Neural cell (in vitro differentiated cells): ENCODE measurements around the gene GALNT11.

Experiments used
- MXI1 ChIP-seq: fragments of 450-650 bp; conservative IDR thresholded peaks from 2 replicates; pipeline ENCODE4 v1.6.1; 2014; ENCODE audit warnings: antibody characterized with exemption, mild to moderate bottlenecking; ENCODE audit not compliant: poor library complexity, severe bottlenecking
- RAD21 ChIP-seq: fragments of 450-650 bp; conservative IDR thresholded peaks from 2 replicates; pipeline ENCODE4 v1.6.1; 2014; ENCODE audit warnings: antibody characterized with exemption, mild to moderate bottlenecking, moderate library complexity
- SMC3 ChIP-seq: fragments of 450-650 bp; conservative IDR thresholded peaks from 2 replicates; pipeline ENCODE4 v1.6.1; 2014; ENCODE audit warnings: antibody characterized with exemption, mild to moderate bottlenecking, moderate library complexity; ENCODE audit not compliant: poor library complexity
- TF ChIP-seq, protein P1 (sequence below): IDR thresholded peaks from 2 replicates; pipeline ENCODE4 v1.6.1; 2012; ENCODE audit warnings: borderline replicate concordance
- TF ChIP-seq, protein P2 (sequence below): fragments of 450-650 bp; IDR thresholded peaks from 2 replicates; pipeline ENCODE4 v1.5.1; 2014; ENCODE audit warnings: antibody characterized with exemption, mild to moderate bottlenecking, moderate library complexity; ENCODE audit not compliant: poor library complexity, severe bottlenecking

DNA sequence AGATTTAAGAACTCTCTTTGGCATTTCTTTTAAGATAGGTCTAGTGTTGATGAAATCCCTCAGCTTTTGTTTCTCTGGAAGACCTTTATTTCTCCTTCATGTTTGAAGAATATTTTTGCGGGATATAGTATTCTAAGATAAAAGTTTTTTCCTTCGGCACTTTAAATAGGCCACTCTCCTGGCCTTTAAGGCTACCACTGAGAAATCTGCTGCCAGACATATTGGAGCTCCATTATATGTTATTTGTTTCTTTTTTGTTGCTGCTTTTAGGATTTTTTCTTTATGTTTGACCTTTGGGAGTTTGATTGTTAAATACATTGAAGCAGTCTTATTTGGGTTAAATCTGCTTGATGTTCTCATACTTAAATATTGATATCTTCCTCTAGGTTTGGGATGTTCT is 22.6 kb downstream of the GALNT11 start:
- no peak for TF ChIP-seq MXI1
- no peak for TF ChIP-seq RAD21
- TF ChIP-seq, protein P1, sequence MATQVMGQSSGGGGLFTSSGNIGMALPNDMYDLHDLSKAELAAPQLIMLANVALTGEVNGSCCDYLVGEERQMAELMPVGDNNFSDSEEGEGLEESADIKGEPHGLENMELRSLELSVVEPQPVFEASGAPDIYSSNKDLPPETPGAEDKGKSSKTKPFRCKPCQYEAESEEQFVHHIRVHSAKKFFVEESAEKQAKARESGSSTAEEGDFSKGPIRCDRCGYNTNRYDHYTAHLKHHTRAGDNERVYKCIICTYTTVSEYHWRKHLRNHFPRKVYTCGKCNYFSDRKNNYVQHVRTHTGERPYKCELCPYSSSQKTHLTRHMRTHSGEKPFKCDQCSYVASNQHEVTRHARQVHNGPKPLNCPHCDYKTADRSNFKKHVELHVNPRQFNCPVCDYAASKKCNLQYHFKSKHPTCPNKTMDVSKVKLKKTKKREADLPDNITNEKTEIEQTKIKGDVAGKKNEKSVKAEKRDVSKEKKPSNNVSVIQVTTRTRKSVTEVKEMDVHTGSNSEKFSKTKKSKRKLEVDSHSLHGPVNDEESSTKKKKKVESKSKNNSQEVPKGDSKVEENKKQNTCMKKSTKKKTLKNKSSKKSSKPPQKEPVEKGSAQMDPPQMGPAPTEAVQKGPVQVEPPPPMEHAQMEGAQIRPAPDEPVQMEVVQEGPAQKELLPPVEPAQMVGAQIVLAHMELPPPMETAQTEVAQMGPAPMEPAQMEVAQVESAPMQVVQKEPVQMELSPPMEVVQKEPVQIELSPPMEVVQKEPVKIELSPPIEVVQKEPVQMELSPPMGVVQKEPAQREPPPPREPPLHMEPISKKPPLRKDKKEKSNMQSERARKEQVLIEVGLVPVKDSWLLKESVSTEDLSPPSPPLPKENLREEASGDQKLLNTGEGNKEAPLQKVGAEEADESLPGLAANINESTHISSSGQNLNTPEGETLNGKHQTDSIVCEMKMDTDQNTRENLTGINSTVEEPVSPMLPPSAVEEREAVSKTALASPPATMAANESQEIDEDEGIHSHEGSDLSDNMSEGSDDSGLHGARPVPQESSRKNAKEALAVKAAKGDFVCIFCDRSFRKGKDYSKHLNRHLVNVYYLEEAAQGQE, result no peak
- TF ChIP-seq, protein P2, sequence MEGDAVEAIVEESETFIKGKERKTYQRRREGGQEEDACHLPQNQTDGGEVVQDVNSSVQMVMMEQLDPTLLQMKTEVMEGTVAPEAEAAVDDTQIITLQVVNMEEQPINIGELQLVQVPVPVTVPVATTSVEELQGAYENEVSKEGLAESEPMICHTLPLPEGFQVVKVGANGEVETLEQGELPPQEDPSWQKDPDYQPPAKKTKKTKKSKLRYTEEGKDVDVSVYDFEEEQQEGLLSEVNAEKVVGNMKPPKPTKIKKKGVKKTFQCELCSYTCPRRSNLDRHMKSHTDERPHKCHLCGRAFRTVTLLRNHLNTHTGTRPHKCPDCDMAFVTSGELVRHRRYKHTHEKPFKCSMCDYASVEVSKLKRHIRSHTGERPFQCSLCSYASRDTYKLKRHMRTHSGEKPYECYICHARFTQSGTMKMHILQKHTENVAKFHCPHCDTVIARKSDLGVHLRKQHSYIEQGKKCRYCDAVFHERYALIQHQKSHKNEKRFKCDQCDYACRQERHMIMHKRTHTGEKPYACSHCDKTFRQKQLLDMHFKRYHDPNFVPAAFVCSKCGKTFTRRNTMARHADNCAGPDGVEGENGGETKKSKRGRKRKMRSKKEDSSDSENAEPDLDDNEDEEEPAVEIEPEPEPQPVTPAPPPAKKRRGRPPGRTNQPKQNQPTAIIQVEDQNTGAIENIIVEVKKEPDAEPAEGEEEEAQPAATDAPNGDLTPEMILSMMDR, result no peak
- TF ChIP-seq SMC3, result no peak
